Left ventricle myocardium inferior (tissue), 1 donor: ENCODE data around the gene LMNB1. TPM values are rescaled to one million over a fixed set of nuclear protein-coding genes. Genes with fewer than 3 reads are reported as not detected.

Experiments
- DNase-seq: peaks from one replicate; pipeline ENCODE4 v3.0.0-alpha.2; 2020
- H3K27ac ChIP-seq: fragments of 200-600 bp; replicated peaks from 2 replicates; pipeline ENCODE4 v1.8.0; 2021
- H3K27me3 ChIP-seq: fragments of 200-600 bp; 2 replicates; pipeline ENCODE4 v1.8.0; 2021; ENCODE audit warnings: low read depth
- H3K36me3 ChIP-seq: fragments of 200-600 bp; 2 replicates; pipeline ENCODE4 v1.8.0; 2021
- H3K4me1 ChIP-seq: fragments of 200-600 bp; 2 replicates; pipeline ENCODE4 v1.8.0; 2021
- H3K4me3 ChIP-seq: fragments of 200-600 bp; 2 replicates; pipeline ENCODE4 v1.8.0; 2021; ENCODE audit warnings: mild to moderate bottlenecking, moderate library complexity
- H3K9me3 ChIP-seq: fragments of 200-600 bp; replicated peaks from 2 replicates; pipeline ENCODE4 v1.8.0; 2021
- intact Hi-C: fragments of 100-400 bp; cut with micrococcal nuclease; formaldehyde crosslinking; loops from one replicate; pipeline ENCODE4 v1.11.0; 2022
- total RNA-seq: library from RNA; stranded (reverse); fragmentation: NEBNext Ultra II Directional; extraction: Animal tissue kit (Norgen Biotek cat#: 25700); gene quantifications from one replicate; pipeline ENCODE4 v1.2.1, GENCODE V29; 2021
- TF ChIP-seq, protein P1 (sequence below): fragments of 200-600 bp; IDR thresholded peaks from 2 replicates; pipeline ENCODE4 v1.8.0; 2021; ENCODE audit warnings: antibody characterized with exemption, mild to moderate bottlenecking, borderline replicate concordance
- donor health status: DM: no; HTN: yes; CAD: no; lungs with severe emphysema.

LMNB1 gene
- total RNA-seq, 1 donor from 2014 or later, result 1.8 TPM

DNA sequence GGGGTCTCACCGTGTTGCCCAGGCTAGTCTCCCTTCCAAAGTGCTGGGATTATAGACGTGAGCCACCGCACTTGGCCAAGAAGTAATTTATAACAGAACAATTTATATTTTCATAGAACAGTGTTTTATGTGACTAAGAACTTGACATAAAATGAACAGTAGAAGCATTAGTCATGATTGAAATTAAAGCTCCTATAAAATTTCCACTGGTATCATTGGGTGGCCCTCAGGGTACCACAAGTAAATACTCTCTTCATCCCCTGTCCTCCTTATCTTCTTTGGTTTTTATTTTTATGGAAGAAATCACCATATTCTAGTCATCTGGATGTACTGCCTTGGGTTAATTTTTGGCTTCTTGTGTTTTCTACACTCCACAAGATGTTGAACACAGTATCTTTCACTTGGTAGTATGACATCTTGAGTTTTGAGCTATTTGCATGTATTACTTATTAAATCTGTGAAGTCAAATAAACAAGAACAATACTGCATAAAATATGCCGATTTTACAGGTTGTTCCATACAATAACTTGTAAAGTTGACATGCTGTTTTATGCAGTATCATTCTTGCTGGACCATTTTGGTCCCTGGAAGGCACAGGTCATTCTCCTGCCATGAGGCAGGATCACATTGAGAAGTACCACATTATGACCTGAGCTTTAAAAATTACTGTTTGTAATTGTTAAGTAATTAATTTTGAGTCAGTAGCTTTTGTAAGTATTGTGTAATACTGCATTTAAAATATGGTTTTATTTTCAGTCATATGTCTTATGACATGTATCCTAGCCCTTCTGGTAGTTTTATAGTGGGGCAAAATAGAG lies 24.4 kb downstream of the LMNB1 start:
- intact Hi-C loops, result no loop called here
- H3K27ac ChIP-seq, result no peak overlapping the region
- H3K27me3 ChIP-seq, result no peaks in the 10 kb centered on the region
- TF ChIP-seq, protein P1, sequence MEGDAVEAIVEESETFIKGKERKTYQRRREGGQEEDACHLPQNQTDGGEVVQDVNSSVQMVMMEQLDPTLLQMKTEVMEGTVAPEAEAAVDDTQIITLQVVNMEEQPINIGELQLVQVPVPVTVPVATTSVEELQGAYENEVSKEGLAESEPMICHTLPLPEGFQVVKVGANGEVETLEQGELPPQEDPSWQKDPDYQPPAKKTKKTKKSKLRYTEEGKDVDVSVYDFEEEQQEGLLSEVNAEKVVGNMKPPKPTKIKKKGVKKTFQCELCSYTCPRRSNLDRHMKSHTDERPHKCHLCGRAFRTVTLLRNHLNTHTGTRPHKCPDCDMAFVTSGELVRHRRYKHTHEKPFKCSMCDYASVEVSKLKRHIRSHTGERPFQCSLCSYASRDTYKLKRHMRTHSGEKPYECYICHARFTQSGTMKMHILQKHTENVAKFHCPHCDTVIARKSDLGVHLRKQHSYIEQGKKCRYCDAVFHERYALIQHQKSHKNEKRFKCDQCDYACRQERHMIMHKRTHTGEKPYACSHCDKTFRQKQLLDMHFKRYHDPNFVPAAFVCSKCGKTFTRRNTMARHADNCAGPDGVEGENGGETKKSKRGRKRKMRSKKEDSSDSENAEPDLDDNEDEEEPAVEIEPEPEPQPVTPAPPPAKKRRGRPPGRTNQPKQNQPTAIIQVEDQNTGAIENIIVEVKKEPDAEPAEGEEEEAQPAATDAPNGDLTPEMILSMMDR, result no peak
- H3K4me1 ChIP-seq, result no peaks in the 10 kb centered on the region
- no peaks in the 10 kb centered on the region for H3K9me3 ChIP-seq
- no peak for DNase-seq
- H3K4me3 ChIP-seq, result no peak overlapping the region
- no peaks in the 10 kb centered on the region for H3K36me3 ChIP-seq

DNA sequence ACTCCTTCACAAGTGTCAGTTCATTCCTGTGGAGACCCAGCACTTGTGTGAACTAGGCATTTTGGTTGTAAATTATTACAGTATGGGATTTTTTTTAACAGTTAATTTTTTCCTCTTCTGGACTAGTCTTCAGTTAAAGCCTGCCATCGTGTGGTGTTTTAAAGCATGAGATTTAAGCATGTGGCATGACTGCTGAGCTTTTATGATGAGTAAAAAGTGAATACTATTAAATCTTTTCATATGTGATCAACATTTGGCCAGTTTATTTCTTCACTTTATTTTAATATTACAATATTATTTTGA lies 25.0 kb downstream of the LMNB1 start:
- no peaks in the 10 kb centered on the region for H3K4me1 ChIP-seq

DNA sequence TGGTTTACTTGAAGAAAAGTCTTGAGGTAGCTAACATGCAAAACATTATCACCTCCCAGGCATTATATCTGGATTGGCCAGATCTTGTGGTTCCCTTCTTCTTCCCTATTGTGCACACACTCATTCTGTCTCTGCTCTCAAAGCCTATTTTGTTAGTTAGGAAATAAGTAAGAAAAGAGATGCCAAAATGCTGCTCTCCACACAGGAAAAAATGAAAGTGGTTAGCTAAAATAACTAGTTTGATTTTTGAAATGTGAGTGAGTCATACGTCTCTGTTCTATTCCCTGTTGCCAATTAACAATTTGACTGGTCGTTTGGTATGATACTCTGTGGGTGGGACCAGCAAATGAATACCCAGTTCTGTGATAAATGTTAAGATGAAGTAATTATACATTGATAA lies 28.1 kb downstream of the LMNB1 start:
- TF ChIP-seq, protein P1, result no peak
- Histone ChIP-seq H3K36me3 (no peaks in the 10 kb centered on the region), H3K27ac (no peak overlapping the region), H3K27me3 (no peaks in the 10 kb centered on the region), H3K4me3 (no peak overlapping the region), H3K4me1 (no peaks in the 10 kb centered on the region), H3K9me3 (no peaks in the 10 kb centered on the region)
- intact Hi-C loops, result no loop called here
- DNase-seq, result no peak

More for the DNA sequence above, 25.0 kb downstream of the LMNB1 start:
- no peak overlapping the region for H3K27ac ChIP-seq
- H3K27me3 ChIP-seq, result no peaks in the 10 kb centered on the region
- no peaks in the 10 kb centered on the region for H3K36me3 ChIP-seq
- TF ChIP-seq, protein P1, result peak; percentile 40
- no peak for DNase-seq
- H3K4me3 ChIP-seq, result no peak overlapping the region
- intact Hi-C loops, result no loop called here
- H3K9me3 ChIP-seq, result no peaks in the 10 kb centered on the region

DNA sequence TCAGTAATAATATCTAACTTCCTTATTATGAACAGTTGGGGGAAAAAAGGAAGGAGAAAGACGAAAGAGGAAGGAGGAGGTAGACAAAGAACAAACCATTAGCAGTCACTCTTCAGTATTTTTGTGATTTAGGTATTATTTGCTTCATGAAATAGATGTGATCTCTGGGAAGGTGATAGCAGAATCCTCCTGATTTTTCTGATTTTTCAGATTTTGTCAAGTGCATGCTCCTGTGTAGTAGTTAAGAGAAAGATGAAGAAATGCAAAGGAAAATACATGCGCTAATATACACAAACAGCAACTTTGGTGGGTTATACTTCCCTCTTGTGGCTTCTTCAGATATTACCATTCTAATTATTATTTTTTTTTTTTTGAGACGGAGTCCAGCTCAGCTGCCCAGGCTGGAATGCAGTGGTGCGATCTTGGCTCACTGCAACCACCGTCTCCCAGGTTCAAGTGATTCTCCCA lies 31.6 kb downstream of the LMNB1 start:
- intact Hi-C loops, result no loop called here
- no peaks in the 10 kb centered on the region for H3K27me3 ChIP-seq
- no peak for DNase-seq
- no peak overlapping the region for H3K4me3 ChIP-seq
- no peaks in the 10 kb centered on the region for H3K36me3 ChIP-seq
- TF ChIP-seq, protein P1, result peak; percentile 59
- no peak overlapping the region for H3K27ac ChIP-seq
- peaks cover 12% of the 10 kb centered on the region for H3K4me1 ChIP-seq
- H3K9me3 ChIP-seq, result no peaks in the 10 kb centered on the region

DNA sequence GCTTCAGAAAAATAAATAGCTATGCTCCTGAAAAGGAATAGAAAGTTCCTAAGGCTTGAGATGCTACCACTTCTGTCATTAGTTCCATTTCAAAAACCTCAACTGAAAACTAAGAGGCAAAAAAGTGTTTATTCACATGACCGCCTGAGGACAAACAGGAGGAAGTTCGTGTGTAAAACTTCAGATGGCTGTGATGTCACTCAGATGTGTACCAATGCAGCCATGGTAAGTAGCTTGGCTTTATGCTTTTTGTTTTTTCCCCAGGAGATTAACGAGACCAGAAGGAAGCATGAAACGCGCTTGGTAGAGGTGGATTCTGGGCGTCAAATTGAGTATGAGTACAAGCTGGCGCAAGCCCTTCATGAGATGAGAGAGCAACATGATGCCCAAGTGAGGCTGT lies 33.0 kb downstream of the LMNB1 start:
- TF ChIP-seq, protein P1, result no peak
- Histone ChIP-seq H3K36me3 (no peaks in the 10 kb centered on the region), H3K4me3 (no peak overlapping the region), H3K9me3 (no peaks in the 10 kb centered on the region), H3K27ac (no peak overlapping the region), H3K4me1 (peaks cover 12% of the 10 kb centered on the region), H3K27me3 (no peaks in the 10 kb centered on the region)
- intact Hi-C loops, result no loop called here
- no peak for DNase-seq
